ENCODE data around the gene OR6B1.

GRCh38 chr7:143953421-143953820 is 46.7 kb upstream of the OR6B1 start:
- TF ChIP-seq, protein P1, sequence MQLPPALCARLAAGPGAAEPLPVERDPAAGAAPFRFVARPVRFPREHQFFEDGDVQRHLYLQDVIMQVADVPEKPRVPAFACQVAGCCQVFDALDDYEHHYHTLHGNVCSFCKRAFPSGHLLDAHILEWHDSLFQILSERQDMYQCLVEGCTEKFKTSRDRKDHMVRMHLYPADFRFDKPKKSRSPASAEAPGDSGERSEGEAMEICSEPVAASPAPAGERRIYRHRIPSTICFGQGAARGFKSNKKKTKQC (CRISPR knock-in tag; IDR thresholded peaks at IDR 0.05): no peak
- no peak for TF ChIP-seq ZNF212 (CRISPR knock-in tag; IDR thresholded peaks at IDR 0.05)
- no peak for TF ChIP-seq CTCF (IDR thresholded peaks at IDR 0.05 in 2 of 3, conservative IDR thresholded peaks at IDR 0.05 in 1 of 3; ENCODE audit: insufficient read depth in 2 of 3, low read depth in 1 of 3, low read length in 3 of 3)
- no peak for TF ChIP-seq POLR2A (conservative IDR thresholded peaks at IDR 0.05)
- TF ChIP-seq FOSL1 (tag; conservative IDR thresholded peaks at IDR 0.05): no peak
- no peak for TF ChIP-seq RBBP5 (IDR thresholded peaks at IDR 0.05; ENCODE audit: borderline replicate concordance, insufficient read depth, low read length, poor library complexity, severe bottlenecking)
- no peak for TF ChIP-seq EP300 (IDR thresholded peaks at IDR 0.05; ENCODE audit: low read length)
- TF ChIP-seq, protein P2, sequence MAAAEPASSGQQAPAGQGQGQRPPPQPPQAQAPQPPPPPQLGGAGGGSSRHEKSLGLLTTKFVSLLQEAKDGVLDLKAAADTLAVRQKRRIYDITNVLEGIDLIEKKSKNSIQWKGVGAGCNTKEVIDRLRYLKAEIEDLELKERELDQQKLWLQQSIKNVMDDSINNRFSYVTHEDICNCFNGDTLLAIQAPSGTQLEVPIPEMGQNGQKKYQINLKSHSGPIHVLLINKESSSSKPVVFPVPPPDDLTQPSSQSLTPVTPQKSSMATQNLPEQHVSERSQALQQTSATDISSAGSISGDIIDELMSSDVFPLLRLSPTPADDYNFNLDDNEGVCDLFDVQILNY (CRISPR knock-in tag; IDR thresholded peaks at IDR 0.05): no peak
- TF ChIP-seq ETV6 (IDR thresholded peaks at IDR 0.05; ENCODE audit: borderline replicate concordance in 1 of 2, low read depth in 2 of 2, low read length in 1 of 2): no peak
- TF ChIP-seq ETV6 (CRISPR knock-in tag; IDR thresholded peaks at IDR 0.05; ENCODE audit: borderline replicate concordance): no peak
- TF ChIP-seq FOXA1 (IDR thresholded peaks at IDR 0.05; ENCODE audit: borderline replicate concordance): no peak
- no peak for TF ChIP-seq KDM5B (IDR thresholded peaks at IDR 0.05; ENCODE audit: insufficient replicate concordance, low read depth, low read length)
- TF ChIP-seq LEF1 (IDR thresholded peaks at IDR 0.05): no peak
- TF ChIP-seq, protein P3, sequence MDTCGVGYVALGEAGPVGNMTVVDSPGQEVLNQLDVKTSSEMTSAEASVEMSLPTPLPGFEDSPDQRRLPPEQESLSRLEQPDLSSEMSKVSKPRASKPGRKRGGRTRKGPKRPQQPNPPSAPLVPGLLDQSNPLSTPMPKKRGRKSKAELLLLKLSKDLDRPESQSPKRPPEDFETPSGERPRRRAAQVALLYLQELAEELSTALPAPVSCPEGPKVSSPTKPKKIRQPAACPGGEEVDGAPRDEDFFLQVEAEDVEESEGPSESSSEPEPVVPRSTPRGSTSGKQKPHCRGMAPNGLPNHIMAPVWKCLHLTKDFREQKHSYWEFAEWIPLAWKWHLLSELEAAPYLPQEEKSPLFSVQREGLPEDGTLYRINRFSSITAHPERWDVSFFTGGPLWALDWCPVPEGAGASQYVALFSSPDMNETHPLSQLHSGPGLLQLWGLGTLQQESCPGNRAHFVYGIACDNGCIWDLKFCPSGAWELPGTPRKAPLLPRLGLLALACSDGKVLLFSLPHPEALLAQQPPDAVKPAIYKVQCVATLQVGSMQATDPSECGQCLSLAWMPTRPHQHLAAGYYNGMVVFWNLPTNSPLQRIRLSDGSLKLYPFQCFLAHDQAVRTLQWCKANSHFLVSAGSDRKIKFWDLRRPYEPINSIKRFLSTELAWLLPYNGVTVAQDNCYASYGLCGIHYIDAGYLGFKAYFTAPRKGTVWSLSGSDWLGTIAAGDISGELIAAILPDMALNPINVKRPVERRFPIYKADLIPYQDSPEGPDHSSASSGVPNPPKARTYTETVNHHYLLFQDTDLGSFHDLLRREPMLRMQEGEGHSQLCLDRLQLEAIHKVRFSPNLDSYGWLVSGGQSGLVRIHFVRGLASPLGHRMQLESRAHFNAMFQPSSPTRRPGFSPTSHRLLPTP (IDR thresholded peaks at IDR 0.05; ENCODE audit: borderline replicate concordance, extremely low read depth, insufficient read length): no peak
